Right lobe of liver (tissue), 4 donors: ENCODE measurements around the gene SCN3B.

ENCODE experiments used
- POLR2A ChIP-seq: fragments of 450-650 bp; IDR thresholded peaks from one replicate; pipeline ENCODE4 v1.6.1; 2017; ENCODE audit warnings: antibody characterized with exemption, mild to moderate bottlenecking
- TF ChIP-seq, protein P1 (sequence below), 4 donors: fragments of 200-600 bp in 3 of 4; fragments of 450-650 bp in 1 of 4; IDR thresholded peaks; one replicate each; pipeline versions ENCODE4 v1.5.1 to v1.8.0; 2016 to 2022; ENCODE audit warnings: antibody characterized with exemption in 4 of 4, mild to moderate bottlenecking in 2 of 4
- donor health status: DM: no; HTN: no; CAD: no.
- donor health status: DM: no; HTN: no; CAD: no.
- donor health status: DM: no; HTN: yes; CAD: no.

GRCh38 chr11:123696183-123696582, 41.8 kb upstream of the SCN3B start:
- TF ChIP-seq, protein P1, sequence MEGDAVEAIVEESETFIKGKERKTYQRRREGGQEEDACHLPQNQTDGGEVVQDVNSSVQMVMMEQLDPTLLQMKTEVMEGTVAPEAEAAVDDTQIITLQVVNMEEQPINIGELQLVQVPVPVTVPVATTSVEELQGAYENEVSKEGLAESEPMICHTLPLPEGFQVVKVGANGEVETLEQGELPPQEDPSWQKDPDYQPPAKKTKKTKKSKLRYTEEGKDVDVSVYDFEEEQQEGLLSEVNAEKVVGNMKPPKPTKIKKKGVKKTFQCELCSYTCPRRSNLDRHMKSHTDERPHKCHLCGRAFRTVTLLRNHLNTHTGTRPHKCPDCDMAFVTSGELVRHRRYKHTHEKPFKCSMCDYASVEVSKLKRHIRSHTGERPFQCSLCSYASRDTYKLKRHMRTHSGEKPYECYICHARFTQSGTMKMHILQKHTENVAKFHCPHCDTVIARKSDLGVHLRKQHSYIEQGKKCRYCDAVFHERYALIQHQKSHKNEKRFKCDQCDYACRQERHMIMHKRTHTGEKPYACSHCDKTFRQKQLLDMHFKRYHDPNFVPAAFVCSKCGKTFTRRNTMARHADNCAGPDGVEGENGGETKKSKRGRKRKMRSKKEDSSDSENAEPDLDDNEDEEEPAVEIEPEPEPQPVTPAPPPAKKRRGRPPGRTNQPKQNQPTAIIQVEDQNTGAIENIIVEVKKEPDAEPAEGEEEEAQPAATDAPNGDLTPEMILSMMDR (IDR thresholded peaks at IDR 0.05): no peak
- no peak for TF ChIP-seq POLR2A
